Chondrocyte (in vitro differentiated cells): ENCODE measurements around the gene STK32C. TPM values are rescaled to one million over a fixed set of nuclear protein-coding genes. Genes with fewer than 3 reads are reported as not detected.

Experiments
- DNase-seq: peaks from one replicate; pipeline ENCODE4 v3.0.0; 2021; ENCODE audit warnings: mixed read lengths, low spot score
- H3K27ac Mint-ChIP-seq: one replicate; pipeline ENCODE4 v1.8.0; 2021; ENCODE audit warnings: mild to moderate bottlenecking, moderate library complexity, mixed read lengths; ENCODE audit not compliant: unreplicated experiment
- H3K27me3 Mint-ChIP-seq: 2 replicates; pipeline ENCODE4 v1.8.0; 2021; ENCODE audit warnings: low read depth, mixed read lengths
- H3K36me3 Mint-ChIP-seq: 2 replicates; pipeline ENCODE4 v1.8.0; 2021; ENCODE audit warnings: low read depth, mixed read lengths
- H3K4me1 Mint-ChIP-seq: 2 replicates; pipeline ENCODE4 v1.8.0; 2021; ENCODE audit warnings: low read depth, mild to moderate bottlenecking, mixed read lengths
- H3K4me3 Mint-ChIP-seq: one replicate; pipeline ENCODE4 v1.8.0; 2021; ENCODE audit warnings: mild to moderate bottlenecking, moderate library complexity, mixed read lengths; ENCODE audit not compliant: unreplicated experiment
- H3K9me3 Mint-ChIP-seq: 2 replicates; pipeline ENCODE4 v1.8.0; 2021; ENCODE audit warnings: low read depth, mixed read lengths
- total RNA-seq: library from RNA; stranded (reverse); gene quantifications from 3 replicates; pipeline ENCODE4 v1.2.1, GENCODE V29; 2021
- TF ChIP-seq, protein P1 (sequence below): fragments of 200-600 bp; sonication (generic); IDR thresholded peaks from 2 replicates; pipeline ENCODE4 v1.5.0; 2021; ENCODE audit warnings: antibody characterized with exemption, mild to moderate bottlenecking, moderate library complexity

STK32C gene
- total RNA-seq, 1 donor from 2014 or later = 17.9 TPM

DNA sequence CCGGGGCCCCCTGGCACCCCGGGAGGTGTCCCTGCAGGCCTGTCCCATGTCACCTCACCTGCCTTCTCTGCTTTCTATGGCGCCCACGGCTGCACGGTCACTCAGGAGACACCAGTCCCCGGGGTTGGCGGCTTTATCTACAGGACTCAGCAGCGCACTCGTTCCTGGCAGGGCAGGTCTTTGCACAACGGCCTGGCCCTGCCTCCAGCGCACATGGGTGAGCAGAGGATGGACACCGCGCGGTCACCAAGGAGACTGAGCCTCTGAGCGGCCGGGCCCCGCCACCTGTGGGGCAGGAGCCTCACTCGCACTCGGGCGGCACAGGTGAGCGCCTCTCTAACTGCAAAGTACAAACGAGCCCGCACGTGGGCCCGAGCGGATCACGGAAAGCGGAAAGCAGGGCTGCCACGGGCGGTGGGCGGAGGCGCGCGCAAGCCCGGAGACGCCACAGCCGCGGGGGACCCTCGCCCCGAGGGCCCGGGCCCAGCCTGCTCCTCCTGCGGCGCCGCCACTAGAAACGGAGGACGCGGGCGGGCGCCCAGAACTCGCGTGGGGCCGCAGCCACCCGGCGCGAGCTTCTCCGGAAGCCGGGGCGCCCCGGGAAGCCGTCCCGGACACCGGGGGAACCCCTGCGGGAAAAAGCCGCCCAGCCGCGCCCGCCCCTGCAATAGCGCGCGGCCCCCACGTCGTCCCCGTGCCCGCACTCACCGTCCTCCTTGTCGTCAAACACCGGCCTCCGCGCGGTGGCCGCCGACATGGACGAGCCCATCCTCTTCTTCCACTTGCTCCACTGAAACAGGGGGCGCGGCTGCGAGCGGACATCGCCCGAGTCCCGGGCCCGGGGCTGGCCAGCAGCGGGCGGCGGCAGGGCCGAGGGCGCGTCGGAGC is 642 bp downstream of the STK32C start:
- peak overlapping the region; percentile 86 for H3K4me3 Mint-ChIP-seq
- TF ChIP-seq, protein P1, sequence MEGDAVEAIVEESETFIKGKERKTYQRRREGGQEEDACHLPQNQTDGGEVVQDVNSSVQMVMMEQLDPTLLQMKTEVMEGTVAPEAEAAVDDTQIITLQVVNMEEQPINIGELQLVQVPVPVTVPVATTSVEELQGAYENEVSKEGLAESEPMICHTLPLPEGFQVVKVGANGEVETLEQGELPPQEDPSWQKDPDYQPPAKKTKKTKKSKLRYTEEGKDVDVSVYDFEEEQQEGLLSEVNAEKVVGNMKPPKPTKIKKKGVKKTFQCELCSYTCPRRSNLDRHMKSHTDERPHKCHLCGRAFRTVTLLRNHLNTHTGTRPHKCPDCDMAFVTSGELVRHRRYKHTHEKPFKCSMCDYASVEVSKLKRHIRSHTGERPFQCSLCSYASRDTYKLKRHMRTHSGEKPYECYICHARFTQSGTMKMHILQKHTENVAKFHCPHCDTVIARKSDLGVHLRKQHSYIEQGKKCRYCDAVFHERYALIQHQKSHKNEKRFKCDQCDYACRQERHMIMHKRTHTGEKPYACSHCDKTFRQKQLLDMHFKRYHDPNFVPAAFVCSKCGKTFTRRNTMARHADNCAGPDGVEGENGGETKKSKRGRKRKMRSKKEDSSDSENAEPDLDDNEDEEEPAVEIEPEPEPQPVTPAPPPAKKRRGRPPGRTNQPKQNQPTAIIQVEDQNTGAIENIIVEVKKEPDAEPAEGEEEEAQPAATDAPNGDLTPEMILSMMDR = no peak
- no peak overlapping the region for H3K27ac Mint-ChIP-seq
- H3K36me3 Mint-ChIP-seq = peaks cover 2% of the 10 kb centered on the region
- peak; percentile 91 for DNase-seq
- H3K4me1 Mint-ChIP-seq = peaks cover 7% of the 10 kb centered on the region
- no peaks in the 10 kb centered on the region for H3K9me3 Mint-ChIP-seq
- H3K27me3 Mint-ChIP-seq = no peaks in the 10 kb centered on the region

DNA sequence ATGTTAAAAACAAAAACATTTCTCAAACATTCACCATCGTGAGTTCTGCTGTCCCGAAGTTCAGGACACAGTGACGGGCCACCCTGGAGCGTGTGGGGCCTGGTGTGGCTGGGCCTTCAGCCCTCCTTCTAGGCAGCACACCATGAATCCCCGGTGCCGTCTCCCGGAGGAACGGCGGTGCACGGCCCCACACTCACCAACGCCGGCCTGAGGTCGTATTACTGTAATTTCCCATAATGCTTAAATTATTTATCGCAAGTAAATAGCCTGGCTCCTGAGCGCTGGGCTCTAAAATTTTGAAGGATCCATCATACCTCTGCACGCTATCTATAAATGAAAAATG is 1.4 kb downstream of the STK32C start:
- DNase-seq = peak; percentile 74
- Mint-ChIP-seq H3K27ac (no peak overlapping the region), H3K4me3 (peak overlapping the region; percentile 7), H3K27me3 (no peaks in the 10 kb centered on the region), H3K9me3 (no peaks in the 10 kb centered on the region), H3K36me3 (peaks cover 2% of the 10 kb centered on the region), H3K4me1 (peaks cover 7% of the 10 kb centered on the region)
- TF ChIP-seq, protein P1 = no peak

DNA sequence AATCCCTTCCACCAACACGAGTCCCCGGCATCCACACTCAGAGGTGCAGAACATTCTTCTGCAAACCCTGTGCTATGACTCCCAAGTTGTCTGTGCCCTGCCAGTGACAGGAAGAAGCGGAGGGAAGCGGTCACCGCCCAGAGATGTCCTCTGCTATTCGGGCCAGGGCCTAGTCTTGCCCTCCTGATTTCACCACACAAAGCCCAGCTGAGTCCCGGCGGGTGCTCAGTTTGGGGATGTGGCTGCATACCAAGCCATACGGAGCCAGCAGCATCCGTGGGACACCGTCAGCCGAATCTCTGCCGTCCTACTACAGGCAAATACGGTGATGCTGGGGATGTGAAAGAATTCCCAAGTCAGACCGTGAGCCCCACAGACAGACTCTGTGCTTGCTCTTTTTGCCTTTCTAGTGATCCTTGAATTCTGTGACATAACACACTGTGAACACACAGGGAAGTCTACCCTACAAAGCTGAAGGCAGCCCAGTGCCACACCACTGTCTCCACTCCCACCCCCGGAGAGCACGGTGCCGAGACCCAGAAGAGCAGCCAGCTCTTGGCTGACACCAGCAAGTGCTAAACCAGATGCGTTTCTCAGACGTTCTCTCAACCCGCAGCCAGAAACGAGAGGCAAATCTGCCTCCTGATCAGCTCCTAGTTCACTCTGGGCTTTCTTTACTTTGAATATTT is 2.0 kb downstream of the STK32C start:
- TF ChIP-seq, protein P1 = no peak
- H3K4me3 Mint-ChIP-seq = no peak overlapping the region
- peak; percentile 44 for DNase-seq
- H3K9me3 Mint-ChIP-seq = no peaks in the 10 kb centered on the region
- H3K36me3 Mint-ChIP-seq = peaks cover 2% of the 10 kb centered on the region
- no peaks in the 10 kb centered on the region for H3K27me3 Mint-ChIP-seq
- H3K27ac Mint-ChIP-seq = no peak overlapping the region
- H3K4me1 Mint-ChIP-seq = peaks cover 9% of the 10 kb centered on the region

DNA sequence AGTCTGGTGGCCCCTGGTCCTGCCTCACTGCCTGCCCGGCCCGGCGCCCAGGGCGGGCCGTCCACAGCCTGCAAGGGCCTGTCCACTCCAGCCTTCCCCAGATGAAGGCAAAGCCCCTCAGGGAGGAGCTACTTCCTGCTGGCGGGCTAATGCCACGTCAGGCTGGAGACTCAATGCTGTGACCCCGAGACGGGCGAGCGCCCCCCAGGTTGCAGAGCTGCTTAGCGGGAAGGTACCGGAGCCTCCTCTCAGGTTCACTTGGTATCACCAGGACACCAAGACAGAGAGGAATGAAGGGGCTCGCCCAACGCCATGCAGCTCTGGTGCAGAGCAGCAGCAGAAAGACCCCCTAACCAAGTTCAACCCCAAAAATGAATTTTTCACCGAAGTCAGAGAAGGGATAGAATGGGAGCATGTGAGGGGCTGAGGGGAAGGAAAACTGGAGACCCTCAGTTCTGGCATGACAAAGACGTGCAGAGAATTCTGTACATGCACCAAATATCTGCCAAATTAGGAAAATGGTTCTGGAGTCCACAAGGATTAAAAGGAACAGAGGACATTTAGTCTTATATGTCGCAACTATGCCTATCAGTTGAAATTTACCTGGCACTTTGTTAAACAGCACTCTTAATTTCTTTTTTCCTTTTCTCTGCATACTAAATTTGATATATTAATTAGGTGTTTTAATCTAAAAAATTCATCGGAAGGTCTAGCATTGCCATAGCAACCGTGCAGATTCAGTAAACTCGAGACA is 2.8 kb downstream of the STK32C start:
- Mint-ChIP-seq H3K4me3 (no peak overlapping the region), H3K27me3 (no peaks in the 10 kb centered on the region), H3K9me3 (no peaks in the 10 kb centered on the region), H3K27ac (no peak overlapping the region), H3K4me1 (peaks cover 12% of the 10 kb centered on the region), H3K36me3 (peaks cover 2% of the 10 kb centered on the region)
- TF ChIP-seq, protein P1 = no peak
- DNase-seq = peak; percentile 74
